Stimulated activated CD8-positive, alpha-beta memory T cell treated with anti-CD3 and anti-CD28 coated beads, Interleukin-15, amount 100 ng/mL, for 4 hours (primary cell): ENCODE data around the gene PHLDB1.
"Not testable (repeated sequence)": the region's sequence is repeated elsewhere in the genome, so short reads cannot be mapped to it uniquely, and the experiment has no call there.

Experiments used
- DNase-seq, 2 donors: peaks; one replicate each; pipeline ENCODE4 v3.0.0-alpha.2; 2020; ENCODE audit warnings: low read depth in 2 of 2

Gene PHLDB1

GRCh38 chr11:118684187-118684586 is 76.8 kb downstream of the PHLDB1 start:
- DNase-seq = no peak

DNA sequence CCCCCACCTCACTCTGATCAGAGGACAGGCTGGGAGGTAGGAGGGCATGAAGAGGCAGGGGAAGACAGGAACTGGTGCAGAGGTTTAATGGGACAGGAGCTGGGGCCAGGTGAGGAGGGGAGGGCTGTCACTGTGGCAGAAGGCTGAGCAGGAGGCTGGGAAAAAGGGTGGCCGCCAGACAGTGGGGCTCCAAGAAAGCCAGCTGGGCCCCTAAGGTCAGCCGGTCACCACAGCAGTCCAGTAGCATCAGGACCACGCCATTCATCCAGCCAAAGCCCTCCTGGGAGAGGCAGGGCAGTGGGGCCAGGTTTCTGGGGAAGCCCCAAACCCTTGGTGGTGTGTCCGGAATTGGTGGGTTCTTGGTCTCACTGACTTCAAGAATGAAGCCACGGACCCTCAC is 80.5 kb downstream of the PHLDB1 start:
- DNase-seq = no peak

- DNase-seq = not testable (repeated sequence)
Measured at GRCh38 chr11:118688339-118688738, 80.9 kb downstream of the PHLDB1 start.

DNA sequence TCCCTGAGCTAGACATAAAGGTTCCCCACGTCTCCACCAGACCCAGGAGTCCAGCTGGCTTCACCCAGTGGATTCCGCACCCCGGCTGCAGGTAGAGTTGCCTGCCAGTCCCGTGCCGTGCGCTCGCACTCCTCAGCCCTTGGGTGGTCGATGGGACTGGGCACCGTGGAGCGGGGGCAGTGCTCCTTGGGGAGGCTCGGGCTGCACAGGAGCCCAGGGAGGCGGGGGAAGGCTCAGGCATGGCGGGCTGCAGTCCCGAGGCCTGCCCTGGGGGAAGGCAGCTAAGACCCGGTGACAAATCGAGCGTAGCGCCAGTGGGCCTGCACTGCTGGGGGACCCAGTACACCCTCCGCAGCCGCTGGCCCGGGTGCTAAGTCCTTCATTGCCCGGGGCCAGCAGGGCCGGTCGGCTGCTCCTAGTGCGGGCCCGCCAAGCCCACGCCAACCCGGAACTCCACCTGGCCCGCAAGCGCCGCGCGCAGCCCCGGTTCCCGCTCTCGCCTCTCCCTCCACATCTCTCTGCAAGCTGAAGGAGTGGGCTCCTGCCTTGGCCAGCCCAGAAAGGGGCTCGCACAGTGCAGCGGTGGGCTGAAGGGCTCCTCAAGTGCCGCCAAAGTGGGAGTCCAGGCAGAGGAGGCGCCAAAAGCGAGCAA is 81.6 kb downstream of the PHLDB1 start:
- DNase-seq = no peak

GRCh38 chr11:118689503-118689851 is 82.1 kb downstream of the PHLDB1 start:
- DNase-seq = no peak

GRCh38 chr11:118689852-118690552 is 82.6 kb downstream of the PHLDB1 start:
- peak; percentile 60 to 70 for DNase-seq

DNA sequence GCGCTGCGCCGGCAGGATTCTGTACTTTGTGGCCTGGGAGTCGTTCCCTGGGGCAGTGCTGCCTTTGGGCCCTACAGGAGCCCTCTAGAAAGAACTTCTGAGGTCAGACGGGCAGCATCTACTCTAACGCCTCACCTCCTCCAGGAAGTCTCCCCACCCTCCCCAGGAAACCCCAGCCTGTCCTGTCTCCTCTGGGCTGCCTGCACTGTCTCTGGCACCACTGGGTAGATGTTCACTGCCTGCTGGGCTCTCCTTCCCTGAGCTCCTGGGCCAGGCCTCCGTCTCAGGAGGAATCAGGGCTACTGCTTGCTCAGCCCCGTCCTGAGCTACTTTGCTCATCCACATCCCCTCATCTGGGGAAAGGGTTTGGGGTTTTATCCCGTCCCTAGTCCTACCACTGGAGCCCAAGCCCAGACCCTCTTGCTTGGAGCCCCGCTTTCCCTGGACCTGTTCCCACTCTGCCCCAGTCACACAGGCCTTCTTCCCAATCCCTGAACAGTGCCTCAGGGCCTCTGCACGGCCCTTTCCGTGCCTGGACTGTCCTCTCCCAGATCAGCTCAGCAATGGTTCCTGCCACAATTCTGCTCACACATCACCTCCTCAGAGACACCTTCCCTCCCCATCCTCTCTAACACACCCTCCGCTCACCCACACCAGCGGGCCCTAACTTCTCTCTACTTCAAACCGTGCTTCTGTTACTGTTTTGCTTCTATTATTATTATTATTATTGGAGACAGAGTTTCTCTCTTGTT is 83.3 kb downstream of the PHLDB1 start:
- DNase-seq = no peak

GRCh38 chr11:118691926-118692830 is 84.8 kb downstream of the PHLDB1 start:
- peak; percentile 51 to 61 for DNase-seq

- DNase-seq = no peak
Measured at GRCh38 chr11:118694185-118694584, 86.8 kb downstream of the PHLDB1 start.

DNA sequence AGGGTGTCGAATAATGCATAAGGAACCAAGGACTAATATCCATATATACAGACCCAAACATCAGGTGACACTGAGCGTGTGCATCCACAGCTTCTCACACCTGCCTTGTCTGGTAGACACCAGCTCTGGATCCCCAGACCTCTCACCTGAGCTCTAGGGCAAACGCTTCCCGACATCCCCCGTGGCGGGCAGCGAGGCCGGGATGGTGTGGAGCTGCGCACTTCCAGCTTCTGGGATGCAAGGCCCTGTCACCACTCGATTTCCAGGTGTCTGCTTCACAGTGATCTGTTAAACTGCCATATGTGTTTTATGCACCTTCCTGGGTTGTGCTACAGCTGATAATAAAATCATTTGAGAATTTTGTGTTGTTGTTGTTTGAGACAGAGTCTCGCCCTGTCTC is 87.4 kb downstream of the PHLDB1 start:
- DNase-seq = no peak

DNA sequence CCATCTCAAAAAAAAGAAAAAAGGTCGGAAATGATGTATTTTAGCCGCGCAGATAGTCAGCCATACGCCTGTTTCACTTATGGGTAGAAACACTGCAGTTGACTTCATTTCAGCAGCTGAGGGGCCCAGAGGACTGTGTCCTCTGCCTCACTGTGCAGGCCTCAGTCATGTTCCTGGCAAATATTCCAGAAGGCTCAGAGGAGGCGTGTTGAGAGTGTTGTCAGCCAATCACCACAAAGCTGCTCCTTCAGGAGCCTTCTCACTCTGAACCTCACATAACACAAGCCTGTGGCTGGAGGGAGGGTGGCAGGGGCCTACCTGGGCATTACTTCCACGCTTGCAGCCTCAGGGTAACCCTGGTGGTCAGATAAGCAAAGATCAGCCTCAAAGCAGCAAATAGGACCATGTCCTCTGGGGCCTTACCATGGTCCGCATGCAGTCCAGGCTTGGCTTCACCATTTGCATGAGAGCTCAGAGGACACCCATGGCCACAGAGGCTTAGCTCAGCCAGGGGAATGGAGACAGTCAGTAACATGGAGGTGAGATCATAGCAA is 89.3 kb downstream of the PHLDB1 start:
- no peak for DNase-seq

- DNase-seq = no peak
Measured at GRCh38 chr11:118697346-118697745, 89.9 kb downstream of the PHLDB1 start.

GRCh38 chr11:118699506-118700220 is 92.2 kb downstream of the PHLDB1 start:
- peak; percentile 23 to 49 for DNase-seq

DNA sequence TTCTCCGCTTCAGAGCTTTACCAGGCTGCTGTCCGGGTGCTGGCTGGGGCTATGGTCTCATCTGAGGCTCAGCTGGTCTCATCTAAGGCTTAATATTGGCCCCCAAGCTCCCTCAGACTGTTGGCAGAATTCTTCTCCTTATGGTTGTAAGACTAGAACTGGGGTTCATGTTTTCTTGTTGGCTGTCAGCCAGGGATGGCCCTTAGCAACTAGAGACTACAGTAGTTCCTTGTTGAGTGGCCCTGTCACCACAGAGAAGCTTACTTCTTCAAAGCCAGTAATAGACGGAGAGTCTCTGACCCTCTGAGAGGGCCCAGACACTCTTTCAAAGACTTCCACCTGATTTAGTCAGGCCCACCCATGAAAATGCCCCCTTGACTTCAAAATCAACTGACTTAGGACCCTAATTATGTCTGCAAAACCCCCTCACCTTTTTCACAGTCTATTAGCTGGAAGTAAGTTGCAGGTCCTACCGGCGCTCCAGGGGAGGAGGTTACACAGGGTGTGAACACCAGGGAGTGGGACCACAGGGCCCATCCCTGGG is 96.2 kb downstream of the PHLDB1 start:
- DNase-seq = no peak

DNA sequence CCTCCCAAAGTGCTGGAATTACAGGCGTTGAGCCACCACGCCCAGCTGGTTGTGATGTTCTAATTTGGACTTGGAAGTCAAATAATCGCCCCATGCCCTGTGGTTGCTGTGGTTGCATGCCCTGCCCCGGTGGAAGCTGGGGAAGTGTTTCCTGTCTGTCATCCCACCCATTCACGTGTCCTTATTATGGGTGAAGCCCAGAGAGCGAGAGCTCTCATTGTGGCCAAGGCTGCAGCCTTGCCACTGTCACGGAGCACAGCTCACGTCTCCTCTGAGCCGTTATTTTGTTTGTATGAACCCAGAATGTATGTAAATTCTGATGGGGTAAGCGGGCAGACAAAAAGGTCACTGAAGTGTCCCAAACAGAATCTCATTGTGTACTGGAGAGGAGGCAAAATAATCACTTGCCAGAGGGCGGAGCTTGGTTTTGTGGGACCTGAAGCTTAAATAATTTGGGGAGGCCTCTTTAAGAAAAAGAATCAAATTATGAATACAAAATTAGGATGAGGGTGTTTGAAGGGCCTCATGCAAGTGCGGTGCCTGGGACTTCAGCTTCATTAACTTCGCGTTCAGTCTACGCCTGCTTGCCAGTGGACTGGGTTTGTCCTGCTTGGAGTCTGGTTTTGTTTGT is 97.8 kb downstream of the PHLDB1 start:
- no peak for DNase-seq

DNA sequence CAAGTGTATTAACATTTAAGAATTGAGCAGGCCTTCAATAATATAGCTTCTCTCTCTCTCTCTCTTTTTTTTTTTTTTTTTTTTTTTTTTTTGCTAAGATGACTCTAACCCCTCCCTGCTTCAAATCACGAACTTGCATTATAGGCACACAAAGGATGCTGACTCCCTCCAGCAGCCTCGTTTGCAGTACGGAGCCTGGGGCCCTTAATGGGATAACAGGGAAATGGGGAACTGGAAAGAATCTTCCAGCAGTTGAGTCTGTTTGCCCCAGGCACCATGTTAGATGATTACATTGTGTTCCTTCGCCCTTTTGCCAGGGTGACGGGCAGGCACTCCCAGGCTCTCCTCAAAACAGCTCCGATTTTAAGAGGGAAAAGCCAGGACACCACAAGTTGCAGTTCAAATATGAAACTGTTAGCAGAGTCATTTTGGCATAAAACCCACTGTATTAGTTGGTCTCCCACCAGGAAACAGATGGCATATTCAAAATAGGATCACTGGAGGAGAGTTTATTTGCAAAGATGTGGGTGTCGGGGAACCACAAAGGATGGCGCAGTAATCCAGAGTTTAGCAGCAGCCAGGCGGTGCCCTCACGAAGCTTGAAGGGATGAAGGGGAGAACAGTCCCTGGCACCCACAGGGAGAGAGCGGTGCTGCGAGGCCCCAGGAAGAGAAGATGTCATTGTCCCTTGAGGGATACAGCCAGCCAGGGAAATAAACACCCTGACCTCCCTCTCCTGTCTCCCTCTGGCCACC is 98.6 kb downstream of the PHLDB1 start:
- DNase-seq = no peak

DNA sequence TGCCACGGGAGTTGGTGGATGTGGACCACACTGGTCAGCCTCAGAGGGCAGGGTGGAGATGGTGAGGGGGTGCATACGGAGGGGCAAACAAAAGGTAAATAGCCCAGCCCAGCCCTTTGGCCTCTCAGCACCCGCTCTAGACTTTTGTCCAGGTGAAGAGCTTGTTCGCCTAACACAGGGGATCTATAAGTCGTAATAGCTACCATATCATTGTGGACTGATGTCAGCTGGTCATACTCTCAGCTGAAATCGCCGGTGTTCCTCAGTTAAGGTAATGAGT is 99.1 kb downstream of the PHLDB1 start:
- no peak for DNase-seq
